ENCODE measurements around the gene NARS2. TPM values are rescaled to one million over a fixed set of nuclear protein-coding genes. Genes with fewer than 3 reads are reported as not detected.

Gene NARS2
- total and polyA plus RNA-seq, 2 experiments from 2014 or later: 10.9 to 13.0 TPM

- no peaks in the 10 kb centered on the region for H3K9me2 ChIP-seq (ENCODE audit: insufficient read depth)
- H3K4me1 ChIP-seq (ENCODE audit: insufficient read depth): peaks cover 41% of the 10 kb centered on the region
- peaks cover 27% of the 10 kb centered on the region for H3F3A ChIP-seq (ENCODE audit: insufficient read depth)
- peak overlapping the region; percentile 50 for H3K4me2 ChIP-seq (ENCODE audit: unreplicated experiment)
- peak overlapping the region; percentile 84 for H2AFZ ChIP-seq
- H3K27ac ChIP-seq: peak overlapping the region; percentile 65
- no peaks in the 10 kb centered on the region for H3K27me3 ChIP-seq (replicated peaks; ENCODE audit: insufficient read depth)
- TF ChIP-seq EZH2 (IDR thresholded peaks at IDR 0.05; ENCODE audit: insufficient read depth, poor library complexity, severe bottlenecking) (no peak), EZH2phosphoT487 (IDR thresholded peaks at IDR 0.05; ENCODE audit: insufficient read depth, low read depth) (no peak)
- H3K9ac ChIP-seq: peak overlapping the region; percentile 54
- no peaks in the 10 kb centered on the region for H3K9me3 ChIP-seq (ENCODE audit: low read depth)
- peaks cover 15% of the 10 kb centered on the region; the same call in 1 of the 2 replicates for H3K79me2 ChIP-seq (ENCODE audit: insufficient read depth)
- WGBS, 2 experiments (ENCODE audit: low coverage in 1 of 2, low lambda C conversion rate in 2 of 2, missing lambda C conversion rate in 2 of 2): 0 to 3% methylated on average over 3 of the region's 3 CpGs
- DNase-seq: peak; percentile 77
- in situ Hi-C loops (cut with MboI): loop anchor here (10.0 to 25.0 kb wide), 3 partner anchors 148 to 425 kb away; partner anchors contain the start of genes ALG8 and GAB2
- peak overlapping the region; percentile 46 for H3K4me3 ChIP-seq
- H4K20me1 ChIP-seq (ENCODE audit: insufficient read depth): no peaks in the 10 kb centered on the region
- no peaks in the 10 kb centered on the region for H3K36me3 ChIP-seq (ENCODE audit: low read depth)
Measured at GRCh38 chr11:78562398-78562797, 12.3 kb downstream of the NARS2 start.

- H3K9me3 ChIP-seq (ENCODE audit: low read depth): no peaks in the 10 kb centered on the region
- peaks cover 22% of the 10 kb centered on the region for H3F3A ChIP-seq (ENCODE audit: insufficient read depth)
- no peaks in the 10 kb centered on the region for H4K20me1 ChIP-seq (ENCODE audit: insufficient read depth)
- TF ChIP-seq EZH2 (IDR thresholded peaks at IDR 0.05; ENCODE audit: insufficient read depth, poor library complexity, severe bottlenecking) (no peak), EZH2phosphoT487 (IDR thresholded peaks at IDR 0.05; ENCODE audit: insufficient read depth, low read depth) (no peak)
- peak; percentile 12 for DNase-seq
- peak overlapping the region; percentile 31 for H3K4me3 ChIP-seq
- peak overlapping the region; percentile 84 for H2AFZ ChIP-seq
- H3K9ac ChIP-seq: peak overlapping the region; percentile 54
- peak overlapping the region; percentile 65 for H3K27ac ChIP-seq
- WGBS, 2 experiments (ENCODE audit: low coverage in 1 of 2, low lambda C conversion rate in 2 of 2, missing lambda C conversion rate in 2 of 2): 24 to 28% methylated on average over 8 of the region's 8 CpGs
- peaks cover 5% of the 10 kb centered on the region; the same call in 1 of the 2 replicates for H3K36me3 ChIP-seq (ENCODE audit: low read depth)
- H3K79me2 ChIP-seq (ENCODE audit: insufficient read depth): peaks cover 15% of the 10 kb centered on the region; the same call in 1 of the 2 replicates
- in situ Hi-C loops (cut with MboI): loop anchor here (10.0 to 25.0 kb wide), 3 partner anchors 146 to 424 kb away; partner anchors contain the start of genes ALG8 and GAB2
- H3K4me1 ChIP-seq (ENCODE audit: insufficient read depth): peaks cover 35% of the 10 kb centered on the region
- peak overlapping the region; percentile 50 for H3K4me2 ChIP-seq (ENCODE audit: unreplicated experiment)
- H3K9me2 ChIP-seq (ENCODE audit: insufficient read depth): no peaks in the 10 kb centered on the region
- H3K27me3 ChIP-seq (replicated peaks; ENCODE audit: insufficient read depth): no peaks in the 10 kb centered on the region
Measured at GRCh38 chr11:78560826-78561484, 13.7 kb downstream of the NARS2 start.

- H3K9me3 ChIP-seq (ENCODE audit: low read depth): no peaks in the 10 kb centered on the region
- H3K4me3 ChIP-seq: no peak overlapping the region
- 0 out of 2 replicates have a peak overlapping the region, but pooled peaks have one; percentile 54 for H3K9ac ChIP-seq
- H3K4me2 ChIP-seq (ENCODE audit: unreplicated experiment): peak overlapping the region; percentile 50
- no peaks in the 10 kb centered on the region for H3K9me2 ChIP-seq (ENCODE audit: insufficient read depth)
- TF ChIP-seq EZH2 (IDR thresholded peaks at IDR 0.05; ENCODE audit: insufficient read depth, poor library complexity, severe bottlenecking) (no peak), EZH2phosphoT487 (IDR thresholded peaks at IDR 0.05; ENCODE audit: insufficient read depth, low read depth) (no peak)
- H3K4me1 ChIP-seq (ENCODE audit: insufficient read depth): peaks cover 35% of the 10 kb centered on the region
- no peaks in the 10 kb centered on the region for H3K27me3 ChIP-seq (replicated peaks; ENCODE audit: insufficient read depth)
- H4K20me1 ChIP-seq (ENCODE audit: insufficient read depth): no peaks in the 10 kb centered on the region
- 97 to 98% methylated on average over 3 of the region's 3 CpGs for WGBS, 2 experiments (ENCODE audit: low coverage in 1 of 2, low lambda C conversion rate in 2 of 2, missing lambda C conversion rate in 2 of 2)
- H2AFZ ChIP-seq: peak overlapping the region; percentile 84
- H3K27ac ChIP-seq: no peak overlapping the region
- H3K79me2 ChIP-seq (ENCODE audit: insufficient read depth): peaks cover 15% of the 10 kb centered on the region; the same call in 1 of the 2 replicates
- in situ Hi-C loops (cut with MboI): loop anchor here (10.0 to 25.0 kb wide), 3 partner anchors 145 to 423 kb away; partner anchors contain the start of genes ALG8 and GAB2
- H3F3A ChIP-seq (ENCODE audit: insufficient read depth): peaks cover 22% of the 10 kb centered on the region
- H3K36me3 ChIP-seq (ENCODE audit: low read depth): peaks cover 8% of the 10 kb centered on the region; the same call in 1 of the 2 replicates
- DNase-seq: no peak
Measured at GRCh38 chr11:78560153-78560552, 14.5 kb downstream of the NARS2 start.

- 98 to 99% methylated on average over 2 of the region's 2 CpGs for WGBS, 2 experiments (ENCODE audit: low coverage in 1 of 2, low lambda C conversion rate in 2 of 2, missing lambda C conversion rate in 2 of 2)
Measured at GRCh38 chr11:78557236-78557635, 17.4 kb downstream of the NARS2 start.

More at GRCh38 chr11:78557236-78557635, 17.4 kb downstream of the NARS2 start:
- in situ Hi-C loops (cut with MboI): loop anchor here (25.0 kb wide), 1 partner anchor 420 kb away; the partner anchor contains the start of gene ALG8
- H2AFZ ChIP-seq: no peak overlapping the region
- TF ChIP-seq EZH2phosphoT487 (IDR thresholded peaks at IDR 0.05; ENCODE audit: insufficient read depth, low read depth): no peak
- no peak for TF ChIP-seq EZH2 (IDR thresholded peaks at IDR 0.05; ENCODE audit: insufficient read depth, poor library complexity, severe bottlenecking)
- H3K4me3 ChIP-seq: no peak overlapping the region
- H3K9me3 ChIP-seq (ENCODE audit: low read depth): no peaks in the 10 kb centered on the region
- no peak for DNase-seq
- no peak overlapping the region for H3K4me2 ChIP-seq (ENCODE audit: unreplicated experiment)
- H3F3A ChIP-seq (ENCODE audit: insufficient read depth): peaks cover 13% of the 10 kb centered on the region
- no peak overlapping the region for H3K27ac ChIP-seq
- H4K20me1 ChIP-seq (ENCODE audit: insufficient read depth): no peaks in the 10 kb centered on the region
- peaks cover 22% of the 10 kb centered on the region for H3K4me1 ChIP-seq (ENCODE audit: insufficient read depth)
- H3K79me2 ChIP-seq (ENCODE audit: insufficient read depth): peaks cover 12% of the 10 kb centered on the region; the same call in 1 of the 2 replicates
- peaks cover 8% of the 10 kb centered on the region; the same call in 1 of the 2 replicates for H3K36me3 ChIP-seq (ENCODE audit: low read depth)
- H3K9me2 ChIP-seq (ENCODE audit: insufficient read depth): no peaks in the 10 kb centered on the region
- H3K27me3 ChIP-seq (replicated peaks; ENCODE audit: insufficient read depth): no peaks in the 10 kb centered on the region
- H3K9ac ChIP-seq: no peak overlapping the region
